HepG2 (cell line): ENCODE results near the gene PPP1R18. TPM values are rescaled to one million over a fixed set of nuclear protein-coding genes. Genes with fewer than 3 reads are reported as not detected.

Source experiments
- CBFB ChIP-seq: sonication (generic); formaldehyde crosslinking; IDR thresholded peaks from 2 replicates; pipeline ENCODE4 v1.4.0; 2020; ENCODE audit warnings: missing genetic modification reagents
- CREB1 ChIP-seq, 2 experiments: fragments of 450-650 bp in 1 of 2; IDR thresholded peaks; 2 replicates each; pipeline ENCODE4 v1.6.1; 2016 to 2017; ENCODE audit warnings: control low read depth in 1 of 2, mild to moderate bottlenecking in 1 of 2, missing compliant biosample characterization in 1 of 2, missing genetic modification characterization in 1 of 2
- KDM3A ChIP-seq: IDR thresholded peaks from 2 replicates; pipeline ENCODE4 v1.6.1; 2018; ENCODE audit warnings: low read depth, missing compliant biosample characterization
- MAZ ChIP-seq, 2 experiments: sonication (generic) in 1 of 2; formaldehyde crosslinking in 1 of 2; IDR thresholded peaks; 2 replicates each; pipeline versions ENCODE4 v1.5.0 to v1.6.1; 2012 to 2020; ENCODE audit warnings: low read depth in 2 of 2, mild to moderate bottlenecking in 2 of 2, borderline replicate concordance in 1 of 2, improper control_type of control experiment in 1 of 2, low read length in 1 of 2, missing genetic modification reagents in 1 of 2, moderate library complexity in 1 of 2
- MYC ChIP-seq: sonication (generic); formaldehyde crosslinking; IDR thresholded peaks from 2 replicates; pipeline ENCODE4 v1.9.0; 2021; ENCODE audit warnings: missing genetic modification reagents, borderline replicate concordance
- NCOA5 ChIP-seq: sonication (generic); formaldehyde crosslinking; IDR thresholded peaks from 2 replicates; pipeline ENCODE4 v1.4.0; 2020; ENCODE audit warnings: missing genetic modification reagents
- NFATC3 ChIP-seq: sonication (generic); formaldehyde crosslinking; IDR thresholded peaks from 2 replicates; pipeline ENCODE4 v1.5.1; 2020; ENCODE audit warnings: mild to moderate bottlenecking, missing genetic modification reagents
- NFE2L1 ChIP-seq: sonication (generic); formaldehyde crosslinking; IDR thresholded peaks from 2 replicates; pipeline ENCODE4 v1.4.0; 2020; ENCODE audit warnings: missing genetic modification reagents, mild to moderate bottlenecking, borderline replicate concordance
- SP1 ChIP-seq, 2 experiments: fragments of 450-650 bp in 1 of 2; sonication (generic) in 1 of 2; formaldehyde crosslinking in 1 of 2; IDR thresholded peaks; 2 replicates each; pipeline versions ENCODE4 v1.4.0 to v1.6.1; 2016 to 2020; ENCODE audit warnings: missing genetic modification reagents in 1 of 2
- SP4 ChIP-seq: sonication (generic); formaldehyde crosslinking; IDR thresholded peaks from 2 replicates; pipeline ENCODE4 v1.8.1; 2023; ENCODE audit warnings: mild to moderate bottlenecking, missing genetic modification reagents
- SYNCRIP ChIP-seq: fragments of 200-400 bp; formaldehyde crosslinking; IDR thresholded peaks from 2 replicates; pipeline ENCODE4 v1.6.1; 2018; ENCODE audit warnings: mild to moderate bottlenecking, low read depth, low read length; ENCODE audit not compliant: insufficient read depth
- ZNF160 ChIP-seq: sonication (generic); formaldehyde crosslinking; IDR thresholded peaks from 2 replicates; pipeline ENCODE4 v1.8.0; 2022; ENCODE audit warnings: mild to moderate bottlenecking, inconsistent platforms, missing genetic modification reagents
- ZNF17 ChIP-seq: sonication (generic); formaldehyde crosslinking; IDR thresholded peaks from 2 replicates; pipeline ENCODE4 v1.5.0; 2020; ENCODE audit warnings: mild to moderate bottlenecking, missing genetic modification reagents
- ZNF670 ChIP-seq: sonication (generic); formaldehyde crosslinking; IDR thresholded peaks from 2 replicates; pipeline ENCODE4 v1.8.0; 2022; ENCODE audit warnings: mild to moderate bottlenecking, missing genetic modification reagents, borderline replicate concordance
- ZNF790 ChIP-seq: sonication (generic); formaldehyde crosslinking; IDR thresholded peaks from 2 replicates; pipeline ENCODE4 v1.8.0; 2022; ENCODE audit warnings: missing genetic modification reagents, mild to moderate bottlenecking, borderline replicate concordance
- ZSCAN12 ChIP-seq: sonication (generic); formaldehyde crosslinking; IDR thresholded peaks from 2 replicates; pipeline ENCODE4 v1.9.0; 2021; ENCODE audit warnings: mild to moderate bottlenecking, missing genetic modification reagents
- ZSCAN9 ChIP-seq: IDR thresholded peaks from 2 replicates; pipeline ENCODE4 v1.6.1; 2016; ENCODE audit warnings: borderline replicate concordance
- polyA plus RNA-seq, 8 experiments: library from polyadenylated mRNA; depleted of rRNA in 3 of 8; stranded (reverse) in 7 of 8; unstranded in 1 of 8; fragments of >200 nt; fragmentation: Illumina TruSeq in 4 of 8; extraction: Trizol in 4 of 8; gene quantifications; 2 replicates each; pipeline versions ENCODE4 v1.2.1 to v1.2.3, GENCODE V29; 2011 to 2016; ENCODE audit warnings: low read depth in 4 of 8, missing spikeins in 1 of 8, mixed read lengths in 1 of 8; ENCODE audit not compliant: insufficient read depth in 1 of 8
- total RNA-seq, 5 experiments: library from RNA; depleted of rRNA; stranded (reverse); fragments of >200 nt; fragmentation: Illumina TruSeq; extraction: Trizol; gene quantifications; 2 replicates each; pipeline ENCODE4 v1.2.3, GENCODE V29; 2016; ENCODE audit warnings: low read depth in 1 of 5
- TF ChIP-seq, protein P1 (sequence below), 2 experiments: sonication (generic) in 1 of 2; formaldehyde crosslinking in 1 of 2; IDR thresholded peaks; 2 replicates each; pipeline versions ENCODE4 v1.6.1 to v1.9.0; 2014 to 2022; ENCODE audit warnings: antibody characterized with exemption in 1 of 2, borderline replicate concordance in 1 of 2, inconsistent platforms in 1 of 2, low read depth in 1 of 2, missing genetic modification reagents in 1 of 2
- TF ChIP-seq, protein P2 (sequence below): sonication (generic); formaldehyde crosslinking; IDR thresholded peaks from 2 replicates; pipeline ENCODE4 v1.4.0; 2020; ENCODE audit warnings: mild to moderate bottlenecking, missing genetic modification reagents, borderline replicate concordance

The PPP1R18 gene
- total and polyA plus RNA-seq, 2 of the 13 experiments (the other 11 are each of a cell fraction or from before 2014, with no cell fraction given) = 4.9 to 9.2 TPM

DNA sequence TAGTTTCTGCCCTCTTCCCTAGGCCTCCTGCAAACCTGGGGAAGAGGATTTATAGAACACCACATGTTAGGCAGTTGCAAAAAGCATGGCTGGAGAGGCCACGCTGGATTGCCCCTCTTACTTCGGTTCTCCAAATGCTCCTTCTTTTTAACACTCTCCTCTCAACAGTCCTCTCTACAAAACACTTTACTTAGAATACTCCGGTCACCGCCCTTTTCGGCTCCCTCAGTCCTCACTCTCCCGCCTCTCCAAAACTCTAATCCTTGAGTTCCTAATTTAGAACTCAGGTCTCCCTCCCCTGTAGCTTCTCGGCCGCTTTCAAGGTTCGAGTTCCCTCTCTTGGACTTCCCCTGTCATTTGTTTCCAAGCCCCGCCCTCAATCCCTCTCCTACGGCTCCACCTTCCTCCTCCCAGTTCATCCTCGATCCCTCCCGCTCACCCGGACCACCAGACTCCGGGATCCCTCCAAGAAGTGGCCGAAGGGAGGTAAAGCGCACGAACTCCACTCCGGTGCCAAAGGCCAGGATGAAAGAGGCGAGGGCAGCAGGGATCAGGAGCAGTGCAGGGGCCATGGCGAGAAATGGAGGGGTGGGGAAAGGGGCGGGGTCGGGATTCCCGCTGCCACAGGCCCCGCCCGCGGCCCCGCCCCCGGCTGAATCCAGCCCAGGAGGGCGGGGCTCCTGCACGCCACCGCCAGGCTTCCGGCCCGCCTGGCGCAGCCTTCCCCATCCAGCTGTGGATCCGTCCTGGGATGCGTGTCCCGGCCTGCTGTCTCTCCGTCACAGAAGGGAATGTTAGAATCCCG lies 4.2 kb upstream of the PPP1R18 start, which contains the start of gene NRM (continued):
- TF ChIP-seq KDM3A (CRISPR knock-in tag) (peak; percentile 47; the same call in 1 of the 2 replicates), ZNF670 (peak; percentile 64; the same call in 1 of the 2 replicates), ZNF17 (CRISPR knock-in tag) (no peak), SP4 (CRISPR knock-in tag) (peak; percentile 95), SP1 (IDR thresholded peaks at IDR 0.05) (peak; percentile 57; the same call in 1 of the 2 replicates), SP1 (CRISPR knock-in tag; IDR thresholded peaks at IDR 0.05) (peak; percentile 94), CREB1 (IDR thresholded peaks at IDR 0.05) (no peak), CREB1 (CRISPR knock-in tag; IDR thresholded peaks at IDR 0.05) (no peak), NFATC3 (CRISPR knock-in tag) (0 out of 2 replicates have a peak, but pooled peaks have one; percentile 30), CBFB (CRISPR knock-in tag) (peak; percentile 54), ZNF790 (CRISPR knock-in tag) (0 out of 2 replicates have a peak, but pooled peaks have one; percentile 42), NCOA5 (CRISPR knock-in tag) (no peak), MAZ (IDR thresholded peaks at IDR 0.05; ENCODE audit: borderline replicate concordance, low read depth, low read length) (peak; percentile 68; the same call in 1 of the 2 replicates), MAZ (CRISPR knock-in tag; IDR thresholded peaks at IDR 0.05; ENCODE audit: low read depth) (peak; percentile 83), ZNF160 (no peak), NFE2L1 (no peak), ZSCAN9 (CRISPR knock-in tag) (no peak; the same call in 1 of the 2 replicates), MYC (CRISPR knock-in tag) (peak; percentile 79), ZSCAN12 (CRISPR knock-in tag) (no peak), SYNCRIP (no peak)
- TF ChIP-seq, protein P1, sequence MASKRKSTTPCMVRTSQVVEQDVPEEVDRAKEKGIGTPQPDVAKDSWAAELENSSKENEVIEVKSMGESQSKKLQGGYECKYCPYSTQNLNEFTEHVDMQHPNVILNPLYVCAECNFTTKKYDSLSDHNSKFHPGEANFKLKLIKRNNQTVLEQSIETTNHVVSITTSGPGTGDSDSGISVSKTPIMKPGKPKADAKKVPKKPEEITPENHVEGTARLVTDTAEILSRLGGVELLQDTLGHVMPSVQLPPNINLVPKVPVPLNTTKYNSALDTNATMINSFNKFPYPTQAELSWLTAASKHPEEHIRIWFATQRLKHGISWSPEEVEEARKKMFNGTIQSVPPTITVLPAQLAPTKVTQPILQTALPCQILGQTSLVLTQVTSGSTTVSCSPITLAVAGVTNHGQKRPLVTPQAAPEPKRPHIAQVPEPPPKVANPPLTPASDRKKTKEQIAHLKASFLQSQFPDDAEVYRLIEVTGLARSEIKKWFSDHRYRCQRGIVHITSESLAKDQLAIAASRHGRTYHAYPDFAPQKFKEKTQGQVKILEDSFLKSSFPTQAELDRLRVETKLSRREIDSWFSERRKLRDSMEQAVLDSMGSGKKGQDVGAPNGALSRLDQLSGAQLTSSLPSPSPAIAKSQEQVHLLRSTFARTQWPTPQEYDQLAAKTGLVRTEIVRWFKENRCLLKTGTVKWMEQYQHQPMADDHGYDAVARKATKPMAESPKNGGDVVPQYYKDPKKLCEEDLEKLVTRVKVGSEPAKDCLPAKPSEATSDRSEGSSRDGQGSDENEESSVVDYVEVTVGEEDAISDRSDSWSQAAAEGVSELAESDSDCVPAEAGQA (IDR thresholded peaks at IDR 0.05; ENCODE audit: low read depth) = no peak
- TF ChIP-seq, protein P1 (CRISPR knock-in tag; IDR thresholded peaks at IDR 0.05; ENCODE audit: borderline replicate concordance) = no peak
- TF ChIP-seq, protein P2, sequence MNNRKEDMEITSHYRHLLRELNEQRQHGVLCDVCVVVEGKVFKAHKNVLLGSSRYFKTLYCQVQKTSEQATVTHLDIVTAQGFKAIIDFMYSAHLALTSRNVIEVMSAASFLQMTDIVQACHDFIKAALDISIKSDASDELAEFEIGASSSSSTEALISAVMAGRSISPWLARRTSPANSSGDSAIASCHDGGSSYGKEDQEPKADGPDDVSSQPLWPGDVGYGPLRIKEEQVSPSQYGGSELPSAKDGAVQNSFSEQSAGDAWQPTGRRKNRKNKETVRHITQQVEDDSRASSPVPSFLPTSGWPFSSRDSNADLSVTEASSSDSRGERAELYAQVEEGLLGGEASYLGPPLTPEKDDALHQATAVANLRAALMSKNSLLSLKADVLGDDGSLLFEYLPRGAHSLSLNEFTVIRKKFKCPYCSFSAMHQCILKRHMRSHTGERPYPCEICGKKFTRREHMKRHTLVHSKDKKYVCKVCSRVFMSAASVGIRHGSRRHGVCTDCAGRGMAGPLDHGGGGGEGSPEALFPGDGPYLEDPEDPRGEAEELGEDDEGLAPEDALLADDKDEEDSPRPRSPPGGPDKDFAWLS (CRISPR knock-in tag) = no peak
